ENCODE data around the gene SIN3A. TPM values are rescaled to one million over a fixed set of nuclear protein-coding genes. Genes with fewer than 3 reads are reported as not detected.
"Not testable (repeated sequence)": the region's sequence is repeated elsewhere in the genome, so short reads cannot be mapped to it uniquely, and the experiment has no call there.

SIN3A gene
- 30.6 TPM for polyA plus RNA-seq (2013, experiment 1 of 2; ENCODE audit: insufficient read length)
- 28.7 TPM for polyA plus RNA-seq (2013, experiment 2 of 2; ENCODE audit: insufficient read length)

DNA sequence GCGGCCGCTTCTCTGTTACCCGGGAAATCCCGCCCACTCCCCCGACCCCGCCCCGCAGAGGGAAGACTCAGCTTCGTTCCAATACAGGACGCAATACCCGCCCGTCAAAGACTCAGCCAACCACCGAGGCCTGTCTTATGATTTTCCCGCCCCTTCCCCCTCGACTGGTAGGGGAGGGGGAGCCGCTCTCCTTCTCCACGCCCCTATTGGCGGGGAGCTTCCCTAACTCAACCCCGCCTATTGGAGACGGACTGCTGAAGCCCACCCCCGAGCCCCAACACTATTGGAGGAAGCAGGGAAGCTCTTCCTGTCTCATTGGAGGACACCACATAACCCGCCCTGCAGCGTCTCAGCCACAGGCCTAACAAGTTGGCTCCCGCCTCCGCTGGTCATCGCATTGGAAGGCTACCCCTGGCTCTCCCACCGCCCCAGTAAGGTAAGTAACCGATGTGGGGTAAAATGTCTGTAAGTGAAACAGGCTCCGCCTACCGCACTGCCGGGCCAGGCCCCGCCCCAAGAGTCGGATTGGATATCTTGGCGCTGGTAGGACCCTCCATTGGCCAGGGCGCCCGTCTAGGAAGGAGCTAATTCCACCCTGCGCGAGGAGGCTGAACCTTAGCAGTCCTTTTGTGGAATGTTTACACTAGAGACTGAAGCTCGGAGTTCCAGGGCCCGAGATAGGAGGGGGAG lies at the start of gene SIN3A:
Gene SIN3A, minus strand, starts transcription at position 17 of the 690 bp plus-strand sequence. CDS start 21,315 bp downstream, outside the sequence.
- peak; percentile 100 for DNase-seq

GRCh38 chr15:75493732-75494131 lies 42.2 kb upstream of the SIN3A start:
- DNase-seq = no peak

DNA sequence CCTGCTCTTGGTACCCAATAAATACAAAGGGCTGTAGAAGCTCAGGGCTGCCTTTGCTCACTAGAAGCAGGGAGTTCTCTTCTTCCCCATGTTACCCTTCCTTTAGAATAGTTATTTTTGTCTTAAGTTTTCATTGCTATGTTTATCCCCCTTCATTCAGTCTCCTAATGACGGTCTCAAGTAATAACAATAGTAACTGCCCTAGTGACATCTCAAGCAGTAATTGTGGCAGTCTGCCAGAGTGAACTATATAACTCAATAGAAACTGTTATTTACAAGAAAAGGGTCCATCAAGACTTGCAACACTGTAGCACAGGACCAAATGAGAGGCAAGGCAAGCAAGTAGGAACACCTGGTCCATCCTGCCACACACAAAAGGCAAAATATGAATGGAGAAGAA lies 32.5 kb upstream of the SIN3A start:
- no peak for DNase-seq

DNA sequence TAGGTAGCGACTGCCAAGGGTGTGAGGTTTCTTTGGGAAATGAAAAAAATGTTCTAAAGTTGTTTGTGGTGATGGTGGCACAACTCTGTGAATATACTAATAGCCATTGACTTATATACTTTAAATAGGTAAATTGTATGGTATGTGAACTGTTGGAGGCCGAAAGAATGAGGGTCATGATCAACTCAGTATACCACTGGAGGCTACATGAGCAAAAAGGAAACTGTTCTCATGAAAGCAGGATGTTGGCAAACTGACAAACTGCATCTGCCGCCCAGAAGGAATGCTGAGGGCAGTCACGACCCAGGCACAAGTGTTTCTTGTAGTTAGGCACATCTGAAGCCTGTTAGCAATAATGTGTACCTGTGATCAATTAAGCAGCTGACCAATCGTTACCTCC lies 32.1 kb upstream of the SIN3A start:
- not testable (repeated sequence) for DNase-seq

GRCh38 chr15:75483106-75483505 lies 31.6 kb upstream of the SIN3A start:
- no peak for DNase-seq

DNA sequence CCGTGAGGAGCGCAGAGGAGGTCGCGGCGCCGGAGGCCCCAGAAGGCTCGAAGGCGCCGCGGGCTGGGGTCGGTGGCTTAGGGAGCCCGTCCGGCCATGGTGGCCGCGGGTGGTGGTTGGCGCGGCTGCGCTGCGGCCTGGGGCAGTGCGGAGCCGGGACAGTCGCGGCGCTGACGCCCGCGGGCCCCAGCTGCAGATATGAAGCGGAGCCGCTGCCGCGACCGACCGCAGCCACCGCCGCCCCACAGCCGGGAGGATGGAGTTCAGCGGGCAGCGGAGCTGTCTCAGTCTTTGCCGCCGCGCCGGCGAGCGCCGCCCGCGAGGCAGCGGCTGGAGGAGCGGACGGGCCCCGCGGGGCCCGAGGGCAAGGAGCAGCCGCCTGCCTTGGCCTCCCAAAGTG lies 29.0 kb upstream of the SIN3A start:
- DNase-seq = not testable (repeated sequence)

DNA sequence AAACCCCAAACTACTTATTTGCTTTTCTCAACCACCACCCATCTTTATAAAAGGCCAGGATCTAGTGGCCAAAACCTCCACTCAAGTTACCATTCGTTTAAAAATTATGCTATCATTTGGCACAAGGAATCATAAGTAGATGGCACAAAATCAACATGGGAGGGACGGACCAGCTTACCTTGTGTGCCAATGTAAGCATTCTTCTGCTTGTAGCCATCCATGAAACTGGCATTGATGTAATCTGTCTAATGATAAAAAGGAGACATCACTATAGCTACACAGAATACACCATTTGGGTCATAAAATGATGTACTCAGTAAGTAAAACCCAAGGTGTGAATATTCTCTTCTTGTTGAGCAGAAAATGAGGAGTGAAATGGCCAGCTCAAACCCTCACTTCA lies 28.2 kb upstream of the SIN3A start:
- DNase-seq = no peak

DNA sequence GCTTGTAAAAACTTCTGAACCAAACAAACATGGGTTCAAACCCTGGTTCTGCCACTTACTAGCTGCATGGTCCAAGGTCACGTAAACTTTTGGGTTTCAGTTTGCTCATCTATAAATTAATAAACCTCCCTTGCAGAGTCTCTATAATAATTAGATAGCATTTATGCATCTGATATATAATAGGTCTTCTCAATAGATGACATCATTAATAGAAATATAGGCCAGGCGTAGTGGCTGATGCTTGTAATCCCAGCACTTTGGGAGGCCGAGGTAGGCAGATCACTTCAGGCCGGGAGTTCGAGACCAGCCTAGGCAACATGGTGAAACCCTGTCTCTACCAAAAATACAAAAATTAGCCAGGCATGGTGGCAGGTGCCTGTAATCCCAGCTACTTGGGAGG lies 25.6 kb upstream of the SIN3A start:
- DNase-seq = not testable (repeated sequence)

GRCh38 chr15:75468913-75469598 lies 17.6 kb upstream of the SIN3A start:
- DNase-seq = no peak

DNA sequence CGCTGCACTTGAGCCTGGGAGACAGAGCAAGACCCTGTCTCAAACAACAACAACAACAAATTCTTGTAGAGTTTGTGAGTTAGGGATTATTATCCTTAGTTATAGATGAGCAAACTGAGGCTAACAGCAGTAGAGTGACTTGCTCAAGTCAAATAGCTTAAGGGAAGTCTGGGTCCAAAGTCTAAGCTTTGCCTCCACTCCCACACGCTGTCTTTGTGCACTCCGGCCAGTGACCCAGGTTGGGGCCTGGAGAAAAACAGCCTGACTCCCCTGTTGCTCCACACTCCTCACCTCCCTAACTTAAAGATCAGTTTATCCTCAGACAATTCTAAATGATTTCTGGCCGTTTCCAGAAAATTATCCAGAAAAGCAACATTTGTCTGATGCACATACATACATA lies 9.2 kb upstream of the SIN3A start:
- DNase-seq = no peak

GRCh38 chr15:75459581-75459980 lies 8.1 kb upstream of the SIN3A start:
- no peak for DNase-seq

GRCh38 chr15:75456710-75457109 lies 5.2 kb upstream of the SIN3A start:
- DNase-seq = peak; percentile 12

GRCh38 chr15:75455982-75456531 lies 4.6 kb upstream of the SIN3A start:
- DNase-seq = peak; percentile 57

GRCh38 chr15:75455424-75455981 lies 4.0 kb upstream of the SIN3A start:
- DNase-seq = peak; percentile 78

DNA sequence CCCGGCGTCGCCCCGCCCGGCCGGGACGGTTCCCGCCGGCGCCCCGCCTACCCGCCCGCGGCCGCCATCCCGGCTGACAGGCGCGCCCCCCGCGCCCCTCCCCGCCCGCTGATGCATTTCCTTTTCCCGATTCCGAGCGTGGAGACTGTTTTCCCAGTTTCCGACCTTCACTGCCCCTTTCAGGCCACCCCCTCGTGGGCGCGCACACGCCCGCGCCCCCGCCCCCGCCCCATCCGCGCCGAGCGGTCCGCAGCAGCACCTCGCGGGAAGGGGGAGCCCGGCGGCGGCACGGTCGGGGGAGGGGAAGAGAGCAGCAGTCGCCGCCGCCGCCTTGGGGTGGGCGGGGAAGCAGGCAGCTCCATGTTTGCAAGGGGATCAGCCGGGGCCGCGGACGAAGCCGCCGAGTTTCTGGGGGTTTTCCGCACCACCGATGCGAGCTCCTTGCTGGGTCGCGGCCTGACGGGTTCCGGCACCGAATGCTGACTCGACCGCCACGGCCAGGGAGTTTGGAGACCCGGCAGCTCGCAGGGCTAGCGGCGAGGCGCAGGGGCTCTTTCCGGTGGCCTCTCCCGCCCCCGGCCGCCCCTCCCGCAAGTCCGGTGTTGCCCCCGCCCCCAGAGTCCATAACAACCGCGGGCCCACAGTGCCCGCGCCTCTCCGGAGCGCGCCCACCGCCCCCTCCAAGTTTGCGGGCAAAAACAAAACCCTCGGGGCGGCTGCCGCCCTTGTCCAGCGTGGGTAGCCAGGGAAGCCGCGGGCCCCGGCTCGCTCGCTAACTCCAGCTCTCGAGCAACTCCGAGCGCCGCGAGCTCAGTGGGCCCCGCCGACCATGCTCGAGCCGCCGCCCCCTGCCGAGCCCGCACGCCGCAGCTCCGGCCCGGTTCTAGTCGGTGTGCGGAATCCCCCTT lies 3.2 kb upstream of the SIN3A start:
- DNase-seq = peak; percentile 13

DNA sequence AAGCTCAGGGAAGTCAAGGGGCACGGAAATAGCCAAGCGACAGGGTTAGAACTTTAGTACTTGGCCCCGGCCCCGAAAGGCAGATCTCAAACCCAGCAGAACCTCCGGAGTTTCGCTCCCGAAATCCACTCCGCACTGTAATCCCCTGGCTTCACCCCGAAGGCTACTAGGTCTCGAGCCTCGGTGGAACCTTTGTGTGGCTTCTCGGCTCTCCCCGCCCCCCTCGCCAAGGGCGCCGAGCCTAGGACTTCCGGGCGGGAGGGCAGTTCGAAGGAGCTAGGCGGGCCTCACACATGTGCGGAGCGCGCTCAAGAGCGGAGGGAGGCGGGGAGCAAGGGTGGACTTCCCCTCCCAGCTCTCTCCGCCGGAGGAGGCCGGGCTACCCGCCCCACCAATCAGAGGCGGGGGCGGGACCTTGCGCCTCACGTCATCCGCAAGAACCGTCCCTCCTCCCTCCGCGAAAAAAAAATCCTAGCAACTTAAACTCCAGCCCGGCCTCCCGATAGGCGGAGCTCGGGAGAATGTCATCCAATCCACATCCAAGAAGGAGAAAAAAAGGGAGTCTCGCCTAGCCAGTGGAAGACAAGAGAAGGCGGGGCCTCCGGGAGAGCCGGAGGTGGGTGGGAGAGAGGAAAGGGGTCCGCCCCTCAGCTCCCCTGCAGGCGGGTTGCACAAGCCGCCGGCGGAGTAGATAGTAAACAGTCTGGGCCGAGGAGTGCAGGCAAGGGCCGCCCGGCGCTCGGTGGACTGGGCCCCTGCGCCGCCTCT lies 2.4 kb upstream of the SIN3A start:
- peak; percentile 100 for DNase-seq

DNA sequence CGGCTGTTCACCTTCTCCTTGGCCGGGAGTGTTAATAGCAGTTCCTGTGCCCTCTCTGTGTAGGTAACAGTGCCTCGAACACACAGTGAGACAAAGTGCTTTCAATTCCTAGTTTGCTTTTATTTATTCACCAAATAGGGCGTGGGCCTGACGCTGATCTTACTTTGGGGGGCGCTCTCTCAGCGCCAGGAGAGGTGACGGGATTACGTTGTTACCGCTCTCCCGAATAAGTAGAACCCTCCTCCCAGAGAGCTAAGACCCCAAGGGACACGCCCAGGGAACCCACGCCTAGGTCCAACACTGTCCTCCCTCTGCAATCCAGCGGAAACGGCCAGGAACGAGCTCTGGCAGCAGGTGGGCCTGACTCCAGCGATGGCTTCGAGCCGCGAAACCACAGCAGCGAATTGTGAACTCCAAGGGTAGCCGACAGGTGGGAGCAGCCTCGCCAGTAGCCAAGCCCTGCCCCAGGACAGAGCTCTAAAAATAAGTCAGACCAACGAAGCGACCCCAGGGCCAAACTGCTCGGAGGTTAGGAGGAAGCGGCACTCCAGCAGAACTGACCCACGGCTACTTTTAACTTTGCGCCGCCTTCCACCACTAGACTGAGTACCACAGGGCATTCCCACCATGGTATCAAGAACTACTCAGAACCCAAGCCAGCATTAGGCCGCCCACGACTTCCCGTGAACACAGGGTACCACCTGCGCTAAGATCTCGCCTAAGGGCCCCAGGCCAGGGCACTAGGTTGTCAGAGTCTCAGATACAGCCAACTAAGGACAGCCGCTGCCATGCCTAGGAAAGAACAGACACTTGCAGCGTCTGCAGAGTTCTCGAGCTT lies 1.6 kb upstream of the SIN3A start:
- DNase-seq = peak; percentile 16

DNA sequence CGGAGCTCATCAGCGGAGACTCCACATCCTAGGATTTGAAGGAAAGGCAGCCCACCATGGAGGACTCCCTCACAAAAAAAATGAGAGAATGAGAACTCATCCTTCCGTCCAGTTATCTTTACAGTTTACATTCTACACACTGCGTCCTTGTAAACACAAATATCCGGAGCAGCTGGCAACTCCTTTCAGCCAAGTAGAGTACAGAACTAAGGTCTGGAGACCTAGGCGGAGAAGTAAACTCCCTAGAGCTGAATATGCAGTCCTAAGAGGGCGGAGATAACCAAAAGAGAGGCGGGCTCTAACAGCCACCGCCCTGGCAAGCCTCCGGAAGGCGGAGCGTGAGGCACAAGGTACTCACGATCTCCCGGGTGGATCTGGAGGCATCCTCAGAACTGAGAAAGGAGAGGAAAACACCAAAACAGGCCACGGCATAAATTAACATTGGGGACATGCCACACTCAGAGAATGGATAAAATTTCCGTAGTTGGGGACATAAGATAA lies 924 bp upstream of the SIN3A start:
- DNase-seq = peak; percentile 75

DNA sequence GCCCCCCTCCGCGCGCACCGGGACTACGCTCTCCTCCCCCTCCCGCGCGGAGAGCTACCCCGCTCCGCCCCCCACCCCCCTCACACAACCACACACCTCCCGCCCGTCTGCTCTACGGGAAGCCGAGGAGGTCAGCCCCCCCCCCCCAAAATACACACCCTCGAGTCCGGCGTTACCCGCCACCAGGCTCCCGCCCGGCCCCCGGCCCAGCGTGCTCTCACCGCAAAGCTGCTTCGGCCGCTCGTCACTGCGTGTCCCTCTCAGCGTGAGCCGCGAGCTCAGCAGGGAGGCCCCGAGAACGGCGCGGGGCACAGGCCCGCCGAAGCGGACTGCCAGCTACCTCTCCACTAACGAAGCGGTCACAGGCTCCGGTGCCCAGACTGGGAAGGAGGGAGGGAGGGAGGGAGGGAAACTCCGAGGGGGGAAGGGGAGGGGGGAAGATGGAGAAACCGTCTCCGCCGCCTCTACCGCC lies 252 bp downstream of the SIN3A start:
- DNase-seq = no peak
